GM21381 (cell line): ENCODE measurements around the gene TAB3.

Experiments used
- ATAC-seq: cut with Tn5 transposase; IDR thresholded peaks from one replicate; pipeline ENCODE4 v1.9.1; 2021; ENCODE audit warnings: mild to moderate bottlenecking, moderate library complexity; ENCODE audit not compliant: unreplicated experiment

TAB3 gene

GRCh38 chrX:30781711-30782444 lies 107.2 kb downstream of the TAB3 start:
- ATAC-seq, result no peak

DNA sequence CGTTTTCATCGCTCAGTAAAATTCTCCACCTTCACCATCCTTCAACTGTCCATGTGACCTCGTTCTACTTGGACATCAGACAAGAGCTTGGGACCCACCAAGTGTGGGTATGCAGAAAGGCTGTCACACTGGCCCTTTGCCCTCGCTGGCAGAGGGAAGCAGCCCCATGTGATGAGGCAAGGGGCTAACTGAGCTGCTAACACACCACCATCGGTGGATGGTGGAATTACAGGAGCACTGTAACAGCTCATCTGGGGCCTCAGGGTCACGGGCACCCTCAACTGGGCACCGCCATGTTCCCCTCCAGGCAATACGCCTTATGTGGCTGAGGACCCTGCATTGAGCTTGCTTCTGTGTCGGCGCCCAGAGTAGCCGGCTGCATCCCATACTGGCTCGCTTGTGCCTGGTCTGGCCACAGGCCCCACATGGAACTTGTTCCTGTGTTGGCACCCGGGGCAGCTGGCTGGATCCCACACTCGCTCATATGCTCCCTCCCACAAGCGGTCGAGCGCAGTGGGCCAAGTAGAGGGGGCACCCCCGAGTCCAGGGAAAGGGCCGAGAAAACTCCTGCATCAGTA lies 109.5 kb downstream of the TAB3 start:
- ATAC-seq, result no peak

GRCh38 chrX:30777575-30777974 lies 111.5 kb downstream of the TAB3 start:
- no peak for ATAC-seq
